Skeletal muscle cell (primary cell): ENCODE results near the gene SRSF10.
"Not testable (repeated sequence)": the region's sequence is repeated elsewhere in the genome, so short reads cannot be mapped to it uniquely, and the experiment has no call there.

Experiments
- DNase-seq: peaks from one replicate; pipeline ENCODE4 v3.0.0-alpha.2; 2010; ENCODE audit warnings: low read depth
- H3K4me3 ChIP-seq: 2 replicates; pipeline ENCODE4 v1.5.1; 2011; ENCODE audit warnings: low read depth, mild to moderate bottlenecking, control low read depth, low read length, moderate library complexity

SRSF10 gene

GRCh38 chr1:23979881-23980727, at the start of gene SRSF10:
Gene SRSF10 (minus strand): TSS chr1:23980327. CDS start chr1:23980255, 72 bp downstream.
- DNase-seq = peak; percentile 96
- H3K4me3 ChIP-seq = peak within 1 kb of the TSS; percentile 97

GRCh38 chr1:24027838-24028468, 47.8 kb upstream of the SRSF10 start:
- DNase-seq = no peak
- H3K4me3 ChIP-seq = no peak overlapping the region

- DNase-seq = peak; percentile 73
- no peak overlapping the region for H3K4me3 ChIP-seq
These were observed 42.6 kb upstream of the SRSF10 start for GRCh38 chr1:24022581-24023361.

GRCh38 chr1:24021403-24022266, 41.5 kb upstream of the SRSF10 start:
- no peak for DNase-seq
- H3K4me3 ChIP-seq = no peak overlapping the region

GRCh38 chr1:24020470-24020869, 40.3 kb upstream of the SRSF10 start:
- no peak overlapping the region for H3K4me3 ChIP-seq
- no peak for DNase-seq

- no peak overlapping the region for H3K4me3 ChIP-seq
- DNase-seq = no peak
These were observed 39.9 kb upstream of the SRSF10 start for GRCh38 chr1:24020025-24020424.

GRCh38 chr1:24018611-24019580, 38.8 kb upstream of the SRSF10 start:
- DNase-seq = peak; percentile 99
- no peak overlapping the region for H3K4me3 ChIP-seq

- peak; percentile 85 for DNase-seq
- no peak overlapping the region for H3K4me3 ChIP-seq
These were observed 35.4 kb upstream of the SRSF10 start for GRCh38 chr1:24015221-24016210.

- not testable (repeated sequence) for H3K4me3 ChIP-seq, DNase-seq
These were observed 32.8 kb upstream of the SRSF10 start for GRCh38 chr1:24012878-24013277.

GRCh38 chr1:24010650-24011049, 30.5 kb upstream of the SRSF10 start:
- no peak for DNase-seq
- no peak overlapping the region for H3K4me3 ChIP-seq

GRCh38 chr1:24009406-24009805, 29.3 kb upstream of the SRSF10 start:
- peak; percentile 46 for DNase-seq
- no peak overlapping the region for H3K4me3 ChIP-seq

GRCh38 chr1:24008574-24009184, 28.6 kb upstream of the SRSF10 start:
- not testable (repeated sequence) for H3K4me3 ChIP-seq
- DNase-seq = peak; percentile 36

- no peak overlapping the region for H3K4me3 ChIP-seq
- DNase-seq = no peak
These were observed 27.0 kb upstream of the SRSF10 start for GRCh38 chr1:24007079-24007478.

GRCh38 chr1:24005163-24005562, 25.0 kb upstream of the SRSF10 start:
- no peak for DNase-seq
- H3K4me3 ChIP-seq = no peak overlapping the region

GRCh38 chr1:24004132-24004531, 24.0 kb upstream of the SRSF10 start:
- no peak for DNase-seq
- H3K4me3 ChIP-seq = no peak overlapping the region

- DNase-seq = peak; percentile 97
- no peak overlapping the region for H3K4me3 ChIP-seq
These were observed 23.3 kb upstream of the SRSF10 start for GRCh38 chr1:24003331-24003972.
